SH-SY5Y (cell line): ENCODE measurements around the gene PMS1.

ENCODE experiments used
- GATA2 ChIP-seq: IDR thresholded peaks from 2 replicates; pipeline ENCODE4 v1.6.1; 2011; ENCODE audit warnings: mild to moderate bottlenecking, low read depth, low read length
- GATA3 ChIP-seq: IDR thresholded peaks from 2 replicates; pipeline ENCODE4 v1.6.1; 2011; ENCODE audit warnings: low read depth, mild to moderate bottlenecking, low read length, moderate library complexity

Gene PMS1

DNA sequence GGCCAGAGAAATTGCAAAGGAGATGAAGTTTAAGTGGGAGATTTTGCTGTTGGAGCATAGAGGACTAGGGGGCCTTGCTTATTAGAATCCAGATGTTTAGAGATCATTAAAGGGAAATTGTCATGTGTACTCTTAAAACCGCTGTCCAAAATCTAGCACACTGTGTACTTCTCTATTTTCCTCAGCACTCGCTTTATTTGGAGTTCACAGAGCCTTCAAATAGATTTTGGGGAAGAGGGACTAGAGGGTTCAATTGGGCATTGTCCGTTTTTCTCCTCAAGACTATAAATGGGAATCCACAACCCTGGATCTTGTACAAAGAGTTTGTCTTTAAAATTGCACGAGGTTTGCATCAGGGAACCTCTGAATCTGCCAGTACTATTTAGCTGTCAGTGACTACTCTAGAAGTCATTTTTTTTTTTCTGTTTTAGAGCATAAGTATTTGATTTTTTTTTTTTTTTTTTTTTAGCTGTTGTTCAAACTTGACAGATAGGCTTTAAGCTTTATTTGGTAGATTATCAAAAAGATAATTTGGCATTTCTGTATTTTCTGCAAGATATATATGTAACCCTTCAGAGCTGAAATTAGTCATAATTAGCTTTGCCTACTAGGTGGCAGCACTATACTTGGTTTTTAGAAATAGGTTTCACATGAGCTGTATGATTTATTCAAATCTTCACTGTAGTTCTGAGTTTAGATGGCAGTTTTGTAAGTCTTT is 14.2 kb downstream of the PMS1 start:
- TF ChIP-seq GATA3 (no peak), GATA2 (no peak)

DNA sequence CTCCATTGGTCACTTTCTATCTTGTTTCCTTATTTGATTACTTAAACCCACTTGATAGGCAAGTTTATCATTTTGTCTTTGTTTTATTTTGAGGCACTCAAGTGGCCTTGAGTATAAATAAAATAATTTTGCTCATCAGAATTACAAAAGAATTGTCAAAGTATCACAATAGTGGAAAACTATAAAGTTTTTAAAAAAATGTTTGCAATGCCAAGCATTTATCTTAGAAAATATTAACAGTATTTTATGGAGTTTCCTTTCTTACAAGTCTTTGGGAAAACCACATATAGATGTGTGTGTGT is 14.7 kb downstream of the PMS1 start:
- TF ChIP-seq GATA3 (no peak), GATA2 (no peak)

DNA sequence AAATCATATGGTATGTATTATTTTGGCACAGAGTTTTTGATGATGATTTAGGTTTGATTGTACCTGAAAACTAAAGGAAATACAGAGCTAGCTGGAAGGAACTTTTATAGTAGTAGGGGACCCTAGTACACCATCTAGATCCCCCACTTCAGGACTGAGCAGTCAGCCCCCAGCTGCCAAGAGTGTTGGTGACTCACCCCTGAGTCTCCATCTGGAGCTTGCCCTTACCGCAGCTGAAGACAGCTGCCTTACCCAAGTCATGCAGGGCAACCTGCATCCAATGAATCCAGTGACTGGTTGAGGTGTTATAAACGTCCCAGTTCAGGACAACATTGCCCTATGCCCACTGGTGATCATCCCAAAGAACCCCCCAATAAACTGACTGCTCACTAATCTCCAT is 15.3 kb downstream of the PMS1 start:
- TF ChIP-seq GATA3 (no peak), GATA2 (no peak)

DNA sequence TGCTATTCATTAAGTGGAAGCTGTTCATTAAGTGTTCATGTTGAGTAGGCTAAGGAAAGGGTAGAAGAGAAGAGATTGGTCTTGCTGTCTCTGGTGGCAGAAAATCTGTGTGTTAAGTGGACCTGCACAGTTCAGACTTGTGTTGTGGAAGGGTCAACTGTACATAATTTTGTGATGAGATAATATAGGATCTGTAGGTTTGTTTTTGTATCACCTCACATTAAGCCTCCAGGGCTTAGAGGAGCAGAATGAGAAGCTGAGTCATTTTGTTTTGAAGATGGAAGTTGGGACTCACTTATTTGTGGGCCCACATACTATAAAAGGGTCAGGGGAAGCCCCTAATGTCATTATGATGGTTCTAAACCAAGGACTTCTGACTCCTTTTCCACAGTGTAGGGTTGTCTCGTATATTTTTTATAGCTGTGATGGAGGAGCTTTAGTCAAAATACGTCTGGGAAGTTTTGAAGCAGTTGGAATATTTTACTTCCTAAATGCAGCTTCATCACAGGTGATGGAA is 18.2 kb downstream of the PMS1 start:
- TF ChIP-seq GATA3: no peak
- TF ChIP-seq GATA2: no peak

DNA sequence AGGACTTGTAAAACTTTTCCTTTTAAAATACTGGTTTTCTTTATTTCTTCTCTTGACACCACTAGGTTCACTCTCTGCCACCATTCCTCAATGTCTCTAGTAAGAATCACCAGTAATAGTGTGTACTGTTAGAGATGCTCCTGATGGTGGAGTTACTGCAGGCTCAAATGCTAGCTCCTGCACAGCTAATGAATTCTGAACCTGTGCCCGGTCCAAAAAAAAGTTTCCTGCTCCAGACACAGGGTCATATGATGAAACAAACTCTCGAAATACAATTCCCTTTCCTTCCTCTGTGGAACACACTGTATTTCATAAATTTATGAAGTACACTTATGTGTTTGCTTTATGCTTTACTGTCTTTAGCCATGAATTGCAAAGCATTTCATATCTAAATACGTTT is 19.2 kb downstream of the PMS1 start:
- TF ChIP-seq GATA2 (no peak), GATA3 (no peak)

DNA sequence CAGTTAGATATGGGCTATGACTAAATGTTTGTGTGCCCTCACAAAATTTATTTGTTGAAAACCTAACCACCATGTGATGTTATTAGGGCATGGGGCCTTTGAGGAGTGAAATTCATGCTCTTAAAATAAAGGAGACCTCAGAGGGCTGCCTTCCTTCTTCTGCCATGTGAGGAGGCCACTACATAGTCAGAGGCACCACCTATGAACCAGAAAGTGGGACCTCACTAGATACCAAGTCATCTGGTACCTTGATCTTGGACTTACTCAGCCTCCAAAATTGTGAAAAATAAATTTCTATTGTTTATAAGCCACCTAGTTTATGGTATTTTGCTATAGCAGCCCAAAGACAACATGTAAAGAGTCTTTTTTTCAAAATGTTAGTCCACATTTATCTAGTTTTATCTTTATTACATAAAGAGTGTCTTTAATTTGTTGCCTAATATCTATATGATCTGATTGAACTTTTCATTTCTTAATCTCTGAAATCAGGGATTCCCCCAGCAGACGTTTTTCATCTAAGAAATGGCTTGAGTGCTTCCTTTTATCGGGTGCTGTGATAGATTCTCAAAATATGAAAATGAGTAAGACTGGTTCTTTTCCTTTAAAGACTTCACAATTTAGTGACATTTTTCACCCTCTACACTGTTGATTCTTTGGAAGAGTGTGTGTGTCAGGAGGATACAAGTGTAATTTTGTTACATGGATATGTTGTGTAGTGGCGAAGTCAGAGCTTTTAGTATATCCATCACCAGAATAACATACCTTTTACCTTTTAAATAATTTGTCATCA is 34.2 kb downstream of the PMS1 start:
- TF ChIP-seq GATA2 (no peak), GATA3 (no peak)

DNA sequence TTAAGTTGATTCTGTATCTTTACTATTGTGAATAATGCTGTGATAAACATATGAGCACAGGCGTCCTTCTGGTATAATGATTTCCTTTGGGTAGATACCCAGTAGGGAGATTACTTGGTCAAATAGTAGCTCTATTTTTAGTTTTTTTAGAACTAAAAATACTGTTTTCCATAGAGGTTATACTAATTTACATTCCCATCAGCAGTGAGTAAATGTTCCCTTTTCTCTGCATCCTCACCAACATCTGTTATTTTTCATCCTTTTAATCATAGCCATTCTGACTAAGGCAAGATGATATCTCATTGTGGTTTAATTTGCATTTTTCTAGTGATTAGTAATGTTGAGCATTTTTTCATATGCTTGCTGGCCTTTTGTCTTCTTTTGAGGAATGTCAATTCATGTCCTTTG is 35.1 kb downstream of the PMS1 start:
- TF ChIP-seq GATA3 (no peak), GATA2 (no peak)

DNA sequence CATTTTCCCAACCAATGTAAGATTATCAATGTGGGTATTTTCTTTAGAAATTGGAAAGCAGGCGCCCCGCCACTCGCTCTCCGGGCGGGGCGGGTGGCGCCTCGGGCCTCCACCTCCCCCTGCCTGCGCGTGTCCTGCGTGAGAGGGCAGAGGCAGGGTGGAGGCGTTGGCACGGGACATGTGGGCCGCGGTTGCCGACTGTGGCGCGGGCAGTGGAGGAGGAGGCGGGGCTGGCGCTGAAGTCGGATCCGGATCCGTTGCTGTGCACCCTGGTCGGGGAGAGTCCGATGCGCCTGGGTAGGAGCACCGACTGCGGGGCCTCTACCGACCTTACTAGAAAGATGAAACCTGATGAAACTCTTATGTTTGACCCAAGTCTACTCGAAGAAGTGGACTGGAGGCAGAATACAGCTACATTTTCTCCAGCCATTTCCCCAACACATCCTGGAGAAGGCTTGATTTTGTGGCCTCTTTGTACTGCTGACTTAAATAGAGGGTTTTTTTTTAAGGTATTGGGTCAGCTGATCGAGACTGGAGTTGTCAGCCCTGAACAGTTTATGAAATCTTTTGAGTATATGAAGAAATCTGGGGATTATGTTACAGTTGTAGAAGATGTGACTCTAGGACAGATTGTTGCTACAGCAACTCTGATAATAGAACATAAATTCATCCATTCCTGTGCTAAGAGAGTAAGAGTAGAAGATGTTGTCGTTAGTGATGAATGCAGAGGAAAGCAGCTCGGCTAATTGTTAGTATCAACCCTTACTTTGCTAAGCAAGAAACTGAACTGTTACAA is 37.9 kb downstream of the PMS1 start:
- no peak for TF ChIP-seq GATA2
- no peak for TF ChIP-seq GATA3

DNA sequence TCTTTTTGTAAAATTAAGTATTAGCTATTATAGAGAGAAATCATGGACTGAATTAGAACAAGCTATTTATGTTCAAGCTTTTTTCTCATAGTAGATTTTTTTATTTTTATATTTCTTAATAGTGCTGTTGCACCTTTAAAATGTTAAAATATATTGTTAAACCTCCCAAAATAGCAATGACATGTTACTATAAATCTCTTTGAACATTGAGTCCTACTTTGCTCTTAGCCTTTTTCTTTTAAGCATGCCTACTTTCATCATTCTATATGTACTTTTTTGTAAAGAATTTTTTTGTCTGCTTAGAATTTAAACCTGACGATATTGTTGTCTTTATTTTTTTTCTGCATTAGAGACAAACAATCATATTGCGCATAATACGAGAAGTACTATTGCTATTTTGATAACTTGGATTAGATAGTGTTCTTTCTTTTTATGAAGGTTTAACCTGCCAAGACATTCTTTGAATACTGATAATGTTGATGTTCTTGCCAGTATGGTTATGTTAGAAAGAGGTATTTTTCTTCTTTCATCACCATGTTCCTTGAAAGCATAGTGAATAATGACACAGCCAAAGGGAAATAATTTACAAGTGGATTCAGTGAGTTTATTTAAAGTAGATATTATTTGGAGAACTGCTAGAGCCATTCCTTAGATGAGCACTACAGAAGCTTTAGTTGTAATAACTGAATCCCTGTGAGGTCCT is 40.6 kb downstream of the PMS1 start:
- no peak for TF ChIP-seq GATA3
- no peak for TF ChIP-seq GATA2

DNA sequence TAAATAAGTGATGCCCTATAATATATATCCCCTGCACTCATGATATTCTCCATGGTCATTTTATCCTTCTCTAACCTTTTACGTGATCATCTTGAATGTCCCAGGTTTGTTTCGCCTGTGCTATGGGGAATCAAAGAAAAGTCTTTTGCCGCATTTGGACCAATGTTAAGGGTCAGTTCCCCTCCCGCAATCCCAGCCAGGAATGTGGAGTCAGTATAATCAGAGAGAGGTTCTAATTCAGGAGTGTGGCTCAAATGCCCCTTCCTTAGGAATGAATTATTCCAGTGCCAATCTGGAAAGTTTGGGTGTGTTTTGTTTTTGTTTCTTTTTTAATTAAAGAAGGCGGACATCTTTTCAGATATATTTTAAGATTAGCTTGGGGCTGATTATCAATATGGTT is 41.8 kb downstream of the PMS1 start:
- no peak for TF ChIP-seq GATA2
- no peak for TF ChIP-seq GATA3

DNA sequence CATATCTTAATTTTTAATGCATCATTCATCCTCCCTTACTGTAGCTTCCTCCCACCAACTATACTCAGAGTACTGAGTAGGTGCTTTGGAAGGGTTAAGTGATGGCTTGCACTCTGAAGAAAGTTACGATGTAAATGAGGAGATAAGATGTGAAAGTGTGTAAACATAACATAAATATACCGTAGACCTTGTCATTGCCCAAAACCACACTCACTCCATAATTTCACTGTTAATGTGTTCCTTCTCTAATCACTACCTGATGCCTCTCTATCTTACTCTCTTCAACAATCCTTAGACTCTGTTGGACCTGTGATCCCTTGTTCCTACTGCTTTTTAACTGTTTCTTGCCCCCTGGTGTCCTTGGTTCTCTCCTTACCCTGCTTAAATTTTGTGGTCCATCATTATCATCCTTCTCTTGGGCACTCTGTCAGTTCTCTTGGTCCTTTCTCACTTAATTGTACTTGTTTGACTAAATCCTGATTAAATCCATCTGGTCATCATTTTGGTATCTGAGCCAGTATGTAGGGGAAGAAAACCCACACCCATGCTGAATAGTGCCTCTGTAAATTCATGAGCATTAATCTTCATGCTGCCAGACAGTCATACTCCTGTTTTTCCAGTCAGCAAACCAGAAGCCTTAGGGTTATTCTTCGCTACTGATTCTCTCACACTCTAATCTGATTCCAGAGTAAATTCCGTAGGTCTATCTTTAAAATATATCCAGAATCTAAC is 45.0 kb downstream of the PMS1 start:
- no peak for TF ChIP-seq GATA3
- no peak for TF ChIP-seq GATA2

DNA sequence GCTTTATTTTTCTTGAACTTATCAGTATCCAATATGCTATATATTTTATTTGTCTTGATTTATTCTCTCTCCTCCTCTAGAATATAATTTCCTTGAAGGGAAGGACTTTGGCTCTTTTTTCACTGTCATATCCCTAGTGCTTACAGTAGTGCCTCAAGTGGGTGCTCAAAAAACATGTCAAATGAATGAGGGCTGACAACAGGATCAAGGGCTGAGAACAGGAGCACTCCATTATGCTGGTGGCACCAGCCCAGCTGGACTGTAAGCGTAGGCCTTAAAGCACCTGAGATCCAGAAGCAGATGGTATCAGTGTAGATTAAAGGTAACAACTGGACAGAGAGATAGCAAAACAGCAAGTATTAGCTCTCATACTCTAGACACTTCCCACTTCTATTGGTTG is 46.3 kb downstream of the PMS1 start:
- TF ChIP-seq GATA2: no peak
- no peak for TF ChIP-seq GATA3

DNA sequence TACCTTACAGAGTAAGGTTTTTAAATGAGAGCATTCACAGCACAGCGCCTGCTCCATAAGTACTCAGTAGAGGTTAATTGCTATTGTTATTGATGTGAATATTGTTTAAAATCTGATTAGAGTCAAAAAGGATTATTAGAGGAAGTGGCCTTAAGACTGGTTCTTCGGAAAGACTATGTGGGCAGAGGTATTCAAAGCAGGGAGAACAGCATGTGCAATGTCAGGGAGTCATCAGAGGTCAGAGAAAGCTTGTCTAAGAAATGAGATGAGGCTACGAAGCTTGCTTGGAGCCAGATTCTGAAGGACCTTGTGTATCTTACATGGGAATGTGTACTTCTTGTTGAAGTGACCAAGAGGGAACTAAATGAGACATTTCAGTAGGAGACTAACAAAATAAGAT is 49.8 kb downstream of the PMS1 start:
- TF ChIP-seq GATA3: no peak
- TF ChIP-seq GATA2: no peak

DNA sequence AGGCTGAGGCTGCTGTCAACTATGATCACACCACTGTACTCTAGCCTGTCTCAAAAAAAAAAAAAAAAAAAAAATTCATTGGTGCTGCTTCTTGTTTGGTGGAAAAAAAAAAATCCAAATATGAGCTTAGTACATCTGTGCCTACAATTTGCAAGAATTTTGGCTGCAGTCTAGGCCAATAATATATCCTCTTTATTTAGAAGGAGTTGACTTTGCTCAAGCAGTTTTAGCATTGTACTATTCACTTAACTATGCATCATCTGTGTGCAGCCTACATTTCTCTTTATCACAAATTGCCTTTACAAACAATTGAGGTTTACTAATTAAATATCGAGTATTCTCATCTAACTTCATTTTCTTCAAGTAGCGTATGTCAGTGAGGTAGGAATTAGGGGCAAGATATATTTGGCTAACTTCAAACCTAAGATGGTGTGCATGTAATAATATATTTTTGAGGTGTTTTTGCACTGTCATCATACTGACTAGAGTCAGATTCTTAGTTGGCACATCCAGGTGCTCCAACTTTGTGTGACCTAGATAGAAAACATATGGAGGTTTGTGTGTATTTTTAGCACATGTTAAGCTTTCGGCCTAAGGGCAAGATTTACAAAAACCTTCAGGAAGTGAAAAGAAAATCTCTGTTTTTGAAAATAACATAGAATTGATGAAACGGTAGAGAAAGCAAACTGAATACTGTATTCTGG is 51.8 kb downstream of the PMS1 start:
- TF ChIP-seq GATA3 (no peak), GATA2 (no peak)
